ENCODE data around the gene SETD5. TPM values are rescaled to one million over a fixed set of nuclear protein-coding genes. Genes with fewer than 3 reads are reported as not detected.

SETD5 gene
- total and polyA plus RNA-seq, 2 of the 8 experiments (the other 6 are each of a cell fraction or from before 2014, with no cell fraction given) = 108 to 234 TPM

GRCh38 chr3:9403463-9403862 is 6.0 kb downstream of the SETD5 start:
- peak overlapping the region; percentile 45 for H4K5ac ChIP-seq (ENCODE audit: insufficient read length, low read depth, low read length)
- no peak for FAIRE-seq
- ChIA-PET POLR2A (ENCODE audit: partially characterized antibody) (interaction anchor here (0.9 to 4.1 kb wide), 9 partner anchors 8 to 51 kb away, joined by 3 to 80 read pairs (median 5); partner anchors contain the start of gene THUMPD3), CTCF (ENCODE audit: partially characterized antibody) (interaction anchor here (0.7 to 1.3 kb wide), 4 partner anchors 19 to 418 kb away, joined by 3 to 5 read pairs (median 4); partner anchors contain the start of gene THUMPD3)
- no peak overlapping the region for H2BK12ac ChIP-seq (ENCODE audit: low read depth, low read length)
- H3K4me1 ChIP-seq (replicated peaks in 1 of 4; ENCODE audit: control insufficient read depth in 3 of 4, insufficient read depth in 4 of 4, low read length in 3 of 4) = peaks cover 4 to 31% (median 14%) of the 10 kb centered on the region in 4 experiments; a peak in 5 of 7 replicates
- H2AFZ ChIP-seq (ENCODE audit: low read length) = no peak overlapping the region
- H3K14ac ChIP-seq (ENCODE audit: insufficient read length) = no peak overlapping the region
- no peaks in the 10 kb centered on the region for H3K9me3 ChIP-seq (ENCODE audit: insufficient read depth in 2 of 2, low read depth in 1 of 2, low read length in 1 of 2)
- peaks cover 16 to 18% of the 10 kb centered on the region in 2 experiments for H4K20me1 ChIP-seq (replicated peaks in 1 of 2; ENCODE audit: control insufficient read depth in 1 of 2, insufficient read depth in 2 of 2, low read length in 2 of 2)
- peak overlapping the region; percentile 78 to 89 for H3K4me2 ChIP-seq (ENCODE audit: insufficient read depth in 1 of 2, low read depth in 2 of 2, low read length in 2 of 2)
- no peak overlapping the region for H2BK20ac ChIP-seq (ENCODE audit: low read length)
- no peak overlapping the region for H2BK120ac ChIP-seq (replicated peaks; ENCODE audit: low read depth, low read length)
- H3K9ac ChIP-seq (replicated peaks in 1 of 4; ENCODE audit: extremely low read depth in 1 of 4, low read depth in 3 of 4, low read length in 3 of 4) = no peak overlapping the region
- H3K56ac ChIP-seq (replicated peaks; ENCODE audit: insufficient read length, low read depth, low read length) = no peak overlapping the region
- no peak overlapping the region for H3K18ac ChIP-seq (ENCODE audit: extremely low read depth, low read length)
- H3K36me3 ChIP-seq (ENCODE audit: control insufficient read depth in 2 of 4, insufficient read depth in 4 of 4, low read length in 3 of 4) = no peaks in the 10 kb centered on the region
- no peaks in the 10 kb centered on the region for H3K79me1 ChIP-seq (ENCODE audit: low read depth, low read length)
- no peak overlapping the region for H3K23ac ChIP-seq (ENCODE audit: insufficient read length)
- 0 out of 2 replicates have a peak overlapping the region, but pooled peaks have one; percentile 17 for H3K27ac ChIP-seq (ENCODE audit: low read depth, low read length)
- H3K4me3 ChIP-seq (ENCODE audit: extremely low read depth in 1 of 4, insufficient read depth in 2 of 4, low read depth in 3 of 4, low read length in 4 of 4) = peak overlapping the region; percentile 3 to 99 (median 19); a peak in 5 of 8 replicates
- H2BK5ac ChIP-seq (ENCODE audit: low read depth, low read length) = no peak overlapping the region
- H2BK15ac ChIP-seq (ENCODE audit: low read length) = no peak overlapping the region
- peaks cover 80 to 100% of the 10 kb centered on the region in 2 experiments for H3K79me2 ChIP-seq (ENCODE audit: control insufficient read depth in 1 of 2, insufficient read depth in 2 of 2, low read length in 2 of 2)
- no peak overlapping the region for H4K8ac ChIP-seq (ENCODE audit: extremely low read depth, insufficient read depth, low read length)
- H2AK5ac ChIP-seq (ENCODE audit: low read depth, low read length) = no peak overlapping the region
- DNase-seq (ENCODE audit: low read depth in 1 of 2, low spot score in 2 of 2) = no peak
- H4K91ac ChIP-seq (replicated peaks; ENCODE audit: insufficient read length, low read length) = no peak overlapping the region
- H3K23me2 ChIP-seq (ENCODE audit: low read depth, low read length) = peaks cover 5% of the 10 kb centered on the region; the same call in 1 of the 2 replicates
- H3K27me3 ChIP-seq (replicated peaks in 1 of 4; ENCODE audit: control insufficient read depth in 3 of 4, extremely low read depth in 1 of 4, insufficient read depth in 3 of 4, low read length in 3 of 4) = no peaks in the 10 kb centered on the region
- WGBS, 2 experiments (ENCODE audit: extremely low coverage in 1 of 2, insufficient coverage in 1 of 2, insufficient read length in 1 of 2, insufficient replicate concordance in 2 of 2, low coverage in 1 of 2, low lambda C conversion rate in 2 of 2, missing lambda C conversion rate in 1 of 2) = 52% methylated on average over 2 of the region's 2 CpGs; no CpG with 5 or more reads in 1 of the 2 experiments
- TF ChIP-seq TCF12 (IDR thresholded peaks at IDR 0.05; ENCODE audit: low read depth, low read length) (no peak), TBP (IDR thresholded peaks at IDR 0.05; ENCODE audit: low read depth, low read length) (no peak), HDAC6 (IDR thresholded peaks at IDR 0.05; ENCODE audit: low read depth, low read length) (no peak), GTF2F1 (IDR thresholded peaks at IDR 0.05; ENCODE audit: borderline replicate concordance, low read depth, low read length) (no peak), CEBPB (IDR thresholded peaks at IDR 0.05; ENCODE audit: low read depth, low read length) (no peak), TAF7 (optimal IDR thresholded peaks at IDR 0.05; ENCODE audit: borderline replicate concordance, low read depth, low read length) (no peak), EGR1 (IDR thresholded peaks at IDR 0.05; ENCODE audit: borderline replicate concordance, low read depth, low read length) (no peak), SP4 (IDR thresholded peaks at IDR 0.05; ENCODE audit: low read length) (no peak), SIN3A (conservative IDR thresholded peaks at IDR 0.05 in 1 of 2, IDR thresholded peaks at IDR 0.05 in 1 of 2; ENCODE audit: low read depth in 1 of 2, low read length in 2 of 2) (no peak)
- no peak overlapping the region for H3K4ac ChIP-seq (replicated peaks; ENCODE audit: insufficient read length, low read depth, low read length)

All from H1 (cell line).